OCI-LY3 (cell line): ENCODE data around the gene CEP104.

Experiments used
- EZH2phosphoT487 ChIP-seq: fragments of 200-600 bp; shearing (Covaris generic); IDR thresholded peaks from 2 replicates; pipeline ENCODE4 v1.6.1; 2018; ENCODE audit warnings: antibody characterized with exemption, mixed run types, low read depth
- TF ChIP-seq, protein P1 (sequence below): fragments of 200-600, 300-600 bp; sonication (generic); IDR thresholded peaks from 2 replicates; pipeline ENCODE4 v1.5.1; 2014; ENCODE audit warnings: antibody characterized with exemption, low read length, low read depth

- TF ChIP-seq, protein P1, sequence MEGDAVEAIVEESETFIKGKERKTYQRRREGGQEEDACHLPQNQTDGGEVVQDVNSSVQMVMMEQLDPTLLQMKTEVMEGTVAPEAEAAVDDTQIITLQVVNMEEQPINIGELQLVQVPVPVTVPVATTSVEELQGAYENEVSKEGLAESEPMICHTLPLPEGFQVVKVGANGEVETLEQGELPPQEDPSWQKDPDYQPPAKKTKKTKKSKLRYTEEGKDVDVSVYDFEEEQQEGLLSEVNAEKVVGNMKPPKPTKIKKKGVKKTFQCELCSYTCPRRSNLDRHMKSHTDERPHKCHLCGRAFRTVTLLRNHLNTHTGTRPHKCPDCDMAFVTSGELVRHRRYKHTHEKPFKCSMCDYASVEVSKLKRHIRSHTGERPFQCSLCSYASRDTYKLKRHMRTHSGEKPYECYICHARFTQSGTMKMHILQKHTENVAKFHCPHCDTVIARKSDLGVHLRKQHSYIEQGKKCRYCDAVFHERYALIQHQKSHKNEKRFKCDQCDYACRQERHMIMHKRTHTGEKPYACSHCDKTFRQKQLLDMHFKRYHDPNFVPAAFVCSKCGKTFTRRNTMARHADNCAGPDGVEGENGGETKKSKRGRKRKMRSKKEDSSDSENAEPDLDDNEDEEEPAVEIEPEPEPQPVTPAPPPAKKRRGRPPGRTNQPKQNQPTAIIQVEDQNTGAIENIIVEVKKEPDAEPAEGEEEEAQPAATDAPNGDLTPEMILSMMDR, result no peak
- no peak for TF ChIP-seq EZH2phosphoT487
These were observed 19.3 kb downstream of the CEP104 start for GRCh38 chr1:3837685-3838084.
